ENCODE results near the gene CSNK2A2. TPM values are rescaled to one million over a fixed set of nuclear protein-coding genes. Genes with fewer than 3 reads are reported as not detected.

The CSNK2A2 gene
- total and polyA plus RNA-seq, 9 of the 15 experiments (the other 6 are each of a cell fraction or from before 2014, with no cell fraction given), result 20.8 to 109 (median 44.7) TPM

DNA sequence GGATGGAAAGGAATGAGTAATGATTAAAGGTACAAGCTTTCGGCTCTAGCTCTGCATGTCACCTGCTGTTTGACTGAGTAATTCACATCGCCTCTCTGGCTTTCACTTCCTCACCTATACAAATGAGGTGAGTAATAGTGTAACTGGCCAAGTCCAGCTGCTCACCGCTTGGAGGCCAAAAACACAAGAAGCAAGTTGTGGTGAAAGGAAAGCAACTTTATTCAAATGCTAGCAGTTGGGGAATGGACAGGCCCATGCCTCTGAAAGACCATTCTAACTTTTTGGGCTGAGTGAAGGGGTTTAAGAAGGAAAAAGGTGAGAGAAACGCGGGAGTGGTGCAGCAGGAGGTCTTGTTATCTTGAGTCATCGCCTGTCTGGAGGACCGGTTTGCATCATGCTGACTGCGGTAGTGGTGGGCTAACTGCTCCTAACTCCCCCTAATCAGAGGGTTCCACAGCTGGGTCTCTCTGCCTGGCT, 45.7 kb upstream of the CSNK2A2 start (continued):
- TF ChIP-seq ZNF655 (CRISPR knock-in tag; IDR thresholded peaks at IDR 0.05) (no peak), NCOR1 (IDR thresholded peaks at IDR 0.05) (no peak), PBX2 (CRISPR knock-in tag; IDR thresholded peaks at IDR 0.05; ENCODE audit: low read depth) (no peak), PBX2 (tag; conservative IDR thresholded peaks at IDR 0.05; ENCODE audit: low read depth) (no peak), TAF7 (tag; IDR thresholded peaks at IDR 0.05) (no peak), MAFK (IDR thresholded peaks at IDR 0.05; ENCODE audit: low read length) (no peak), JUN (IDR thresholded peaks at IDR 0.05; ENCODE audit: borderline replicate concordance, low read depth, low read length) (0 out of 2 replicates have a peak, but pooled peaks have one; percentile 30), JUN (CRISPR knock-in tag; IDR thresholded peaks at IDR 0.05; ENCODE audit: borderline replicate concordance) (no peak), NBN (IDR thresholded peaks at IDR 0.05; ENCODE audit: low read depth) (no peak), CBFA2T2 (conservative IDR thresholded peaks at IDR 0.05) (peak; percentile 50), NR2F6 (CRISPR knock-in tag; IDR thresholded peaks at IDR 0.05) (no peak), TEAD2 (tag; IDR thresholded peaks at IDR 0.05) (no peak), ZEB2 (IDR thresholded peaks at IDR 0.05) (peak; percentile 78), MEIS2 (IDR thresholded peaks at IDR 0.05; ENCODE audit: partially characterized antibody) (no peak), ZC3H4 (CRISPR knock-in tag; IDR thresholded peaks at IDR 0.05; ENCODE audit: borderline replicate concordance) (no peak), PHF20 (IDR thresholded peaks at IDR 0.05; ENCODE audit: partially characterized antibody) (no peak), TRIM24 (IDR thresholded peaks at IDR 0.05) (peak in 1 of 2 experiments; percentile 19; a peak in 1 of 4 replicates), RFX7 (CRISPR knock-in tag; IDR thresholded peaks at IDR 0.05) (no peak), PHTF2 (CRISPR knock-in tag; IDR thresholded peaks at IDR 0.05) (no peak), EP400 (IDR thresholded peaks at IDR 0.05) (0 out of 2 replicates have a peak, but pooled peaks have one; percentile 18), TRIM28 (IDR thresholded peaks at IDR 0.05) (no peak), ZKSCAN8 (CRISPR knock-in tag; IDR thresholded peaks at IDR 0.05) (no peak)
- TF ChIP-seq, protein P1, sequence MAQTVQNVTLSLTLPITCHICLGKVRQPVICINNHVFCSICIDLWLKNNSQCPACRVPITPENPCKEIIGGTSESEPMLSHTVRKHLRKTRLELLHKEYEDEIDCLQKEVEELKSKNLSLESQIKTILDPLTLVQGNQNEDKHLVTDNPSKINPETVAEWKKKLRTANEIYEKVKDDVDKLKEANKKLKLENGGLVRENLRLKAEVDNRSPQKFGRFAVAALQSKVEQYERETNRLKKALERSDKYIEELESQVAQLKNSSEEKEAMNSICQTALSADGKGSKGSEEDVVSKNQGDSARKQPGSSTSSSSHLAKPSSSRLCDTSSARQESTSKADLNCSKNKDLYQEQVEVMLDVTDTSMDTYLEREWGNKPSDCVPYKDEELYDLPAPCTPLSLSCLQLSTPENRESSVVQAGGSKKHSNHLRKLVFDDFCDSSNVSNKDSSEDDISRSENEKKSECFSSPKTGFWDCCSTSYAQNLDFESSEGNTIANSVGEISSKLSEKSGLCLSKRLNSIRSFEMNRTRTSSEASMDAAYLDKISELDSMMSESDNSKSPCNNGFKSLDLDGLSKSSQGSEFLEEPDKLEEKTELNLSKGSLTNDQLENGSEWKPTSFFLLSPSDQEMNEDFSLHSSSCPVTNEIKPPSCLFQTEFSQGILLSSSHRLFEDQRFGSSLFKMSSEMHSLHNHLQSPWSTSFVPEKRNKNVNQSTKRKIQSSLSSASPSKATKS (CRISPR knock-in tag; IDR thresholded peaks at IDR 0.05), result no peak

Measured in K562 (cell line).